Neural progenitor cell (in vitro differentiated cells): ENCODE results near the gene CTLA4. TPM values are rescaled to one million over a fixed set of nuclear protein-coding genes. Genes with fewer than 3 reads are reported as not detected.

Experiments used
- DNase-seq: peaks from one replicate; pipeline ENCODE4 v3.0.0-alpha.2; 2016; ENCODE audit warnings: low spot score
- H2AFZ ChIP-seq: fragments of 200-600 bp; sonication (generic); replicated peaks from 2 replicates; pipeline ENCODE4 v1.6.1; 2016; ENCODE audit warnings: antibody characterized with exemption
- H3F3A ChIP-seq: fragments of 200-600 bp; sonication (generic); 2 replicates; pipeline ENCODE4 v1.6.1; 2016; ENCODE audit warnings: antibody characterized with exemption, low read depth
- H3K27ac ChIP-seq: fragments of 200-600 bp; sonication (generic); 2 replicates; pipeline ENCODE4 v1.5.1; 2016; ENCODE audit warnings: mild to moderate bottlenecking
- H3K27me3 ChIP-seq: fragments of 200-600 bp; sonication (generic); 2 replicates; pipeline ENCODE4 v1.6.1; 2016; ENCODE audit warnings: mild to moderate bottlenecking, moderate library complexity
- H3K36me3 ChIP-seq: fragments of 200-600 bp; sonication (generic); 2 replicates; pipeline ENCODE4 v1.5.1; 2016
- H3K4me1 ChIP-seq: fragments of 200-600 bp; sonication (generic); 2 replicates; pipeline ENCODE4 v1.6.1; 2016; ENCODE audit warnings: mixed run types
- H3K4me2 ChIP-seq: fragments of 200-600 bp; sonication (generic); 2 replicates; pipeline ENCODE4 v1.6.1; 2016
- H3K4me3 ChIP-seq: fragments of 200-600 bp; sonication (generic); 2 replicates; pipeline ENCODE4 v1.5.1; 2016
- H3K79me2 ChIP-seq: fragments of 200-600 bp; sonication (generic); 2 replicates; pipeline ENCODE4 v1.6.1; 2016; ENCODE audit warnings: low read depth
- H3K9ac ChIP-seq: fragments of 200-600 bp; sonication (generic); 2 replicates; pipeline ENCODE4 v1.6.1; 2016
- H3K9me3 ChIP-seq: fragments of 200-600 bp; sonication (generic); 2 replicates; pipeline ENCODE4 v1.5.1; 2016; ENCODE audit warnings: low read depth
- H4K20me1 ChIP-seq: fragments of 200-600 bp; sonication (generic); 2 replicates; pipeline ENCODE4 v1.6.1; 2016; ENCODE audit warnings: low read depth
- H3K27ac Mint-ChIP-seq: 3 replicates; pipeline ENCODE4 v1.8.0; 2021; ENCODE audit warnings: mixed read lengths
- H3K27me3 Mint-ChIP-seq: 2 replicates; pipeline ENCODE4 v1.8.0; 2022; ENCODE audit warnings: low read depth, mild to moderate bottlenecking, inconsistent platforms, moderate library complexity, mixed read lengths; ENCODE audit not compliant: insufficient read depth
- H3K36me3 Mint-ChIP-seq: 3 replicates; pipeline ENCODE4 v1.8.0; 2021; ENCODE audit warnings: mixed read lengths
- H3K4me1 Mint-ChIP-seq: 3 replicates; pipeline ENCODE4 v1.8.0; 2021; ENCODE audit warnings: mixed read lengths
- H3K4me3 Mint-ChIP-seq: 3 replicates; pipeline ENCODE4 v1.8.0; 2021; ENCODE audit warnings: mild to moderate bottlenecking, moderate library complexity, mixed read lengths
- H3K9me3 Mint-ChIP-seq: 3 replicates; pipeline ENCODE4 v1.8.0; 2020; ENCODE audit warnings: mixed read lengths
- EZH2 ChIP-seq: fragments of 200-600 bp; sonication (generic); IDR thresholded peaks from 2 replicates; pipeline ENCODE4 v1.6.1; 2017; ENCODE audit warnings: antibody characterized with exemption, mild to moderate bottlenecking, moderate library complexity
- EZH2phosphoT487 ChIP-seq: fragments of 200-600 bp; sonication (generic); IDR thresholded peaks from 2 replicates; pipeline ENCODE4 v1.6.1; 2017; ENCODE audit warnings: antibody characterized with exemption
- total RNA-seq: library from RNA; depleted of rRNA; stranded (reverse); fragments of >200 nt; gene quantifications from 2 replicates; pipeline ENCODE4 v1.2.3, GENCODE V29; 2015; ENCODE audit warnings: low replicate concordance
- TF ChIP-seq, protein P1 (sequence below): fragments of 200-600 bp; sonication (generic); IDR thresholded peaks from 2 replicates; pipeline ENCODE4 v1.5.1; 2017; ENCODE audit warnings: antibody characterized with exemption, mild to moderate bottlenecking

The CTLA4 gene
- total RNA-seq, 1 donor from 2014 or later = not detected

DNA sequence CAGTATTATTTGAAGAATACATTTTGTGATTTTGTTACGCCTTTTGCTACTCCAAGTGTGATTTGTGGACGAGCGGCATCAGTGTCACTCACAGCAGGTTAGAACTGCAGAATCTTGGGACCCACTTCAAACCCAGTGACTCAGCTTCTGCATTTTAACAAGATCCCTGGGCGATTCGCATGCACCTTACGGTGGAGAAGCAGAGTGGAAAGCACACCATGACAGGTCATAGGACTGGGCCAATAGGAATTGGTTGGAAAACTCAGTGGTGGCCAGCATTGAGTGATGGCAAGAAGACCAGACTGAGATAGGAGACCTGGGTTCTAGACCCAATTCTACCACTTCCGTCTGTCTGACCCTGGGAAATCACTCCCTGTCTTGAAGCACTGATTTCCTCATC is 26.3 kb downstream of the CTLA4 start:
- H3K4me3 Mint-ChIP-seq = no peak overlapping the region
- no peak for DNase-seq
- Histone ChIP-seq H3K36me3 (no peaks in the 10 kb centered on the region), H3K4me1 (peaks cover 8% of the 10 kb centered on the region), H3K27ac (no peak overlapping the region), H3K4me3 (no peak overlapping the region), H3K9ac (no peak overlapping the region), H3K4me2 (no peak overlapping the region), H3F3A (no peaks in the 10 kb centered on the region), H4K20me1 (no peaks in the 10 kb centered on the region), H2AFZ (no peak overlapping the region), H3K79me2 (no peaks in the 10 kb centered on the region), H3K9me3 (no peaks in the 10 kb centered on the region), H3K27me3 (no peaks in the 10 kb centered on the region)
- peaks cover 2% of the 10 kb centered on the region for H3K27me3 Mint-ChIP-seq
- H3K4me1 Mint-ChIP-seq = peaks cover 4% of the 10 kb centered on the region
- H3K9me3 Mint-ChIP-seq = no peaks in the 10 kb centered on the region
- H3K36me3 Mint-ChIP-seq = no peaks in the 10 kb centered on the region
- TF ChIP-seq, protein P1, sequence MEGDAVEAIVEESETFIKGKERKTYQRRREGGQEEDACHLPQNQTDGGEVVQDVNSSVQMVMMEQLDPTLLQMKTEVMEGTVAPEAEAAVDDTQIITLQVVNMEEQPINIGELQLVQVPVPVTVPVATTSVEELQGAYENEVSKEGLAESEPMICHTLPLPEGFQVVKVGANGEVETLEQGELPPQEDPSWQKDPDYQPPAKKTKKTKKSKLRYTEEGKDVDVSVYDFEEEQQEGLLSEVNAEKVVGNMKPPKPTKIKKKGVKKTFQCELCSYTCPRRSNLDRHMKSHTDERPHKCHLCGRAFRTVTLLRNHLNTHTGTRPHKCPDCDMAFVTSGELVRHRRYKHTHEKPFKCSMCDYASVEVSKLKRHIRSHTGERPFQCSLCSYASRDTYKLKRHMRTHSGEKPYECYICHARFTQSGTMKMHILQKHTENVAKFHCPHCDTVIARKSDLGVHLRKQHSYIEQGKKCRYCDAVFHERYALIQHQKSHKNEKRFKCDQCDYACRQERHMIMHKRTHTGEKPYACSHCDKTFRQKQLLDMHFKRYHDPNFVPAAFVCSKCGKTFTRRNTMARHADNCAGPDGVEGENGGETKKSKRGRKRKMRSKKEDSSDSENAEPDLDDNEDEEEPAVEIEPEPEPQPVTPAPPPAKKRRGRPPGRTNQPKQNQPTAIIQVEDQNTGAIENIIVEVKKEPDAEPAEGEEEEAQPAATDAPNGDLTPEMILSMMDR = no peak
- TF ChIP-seq EZH2phosphoT487 (no peak), EZH2 (no peak)
- no peak overlapping the region for H3K27ac Mint-ChIP-seq

DNA sequence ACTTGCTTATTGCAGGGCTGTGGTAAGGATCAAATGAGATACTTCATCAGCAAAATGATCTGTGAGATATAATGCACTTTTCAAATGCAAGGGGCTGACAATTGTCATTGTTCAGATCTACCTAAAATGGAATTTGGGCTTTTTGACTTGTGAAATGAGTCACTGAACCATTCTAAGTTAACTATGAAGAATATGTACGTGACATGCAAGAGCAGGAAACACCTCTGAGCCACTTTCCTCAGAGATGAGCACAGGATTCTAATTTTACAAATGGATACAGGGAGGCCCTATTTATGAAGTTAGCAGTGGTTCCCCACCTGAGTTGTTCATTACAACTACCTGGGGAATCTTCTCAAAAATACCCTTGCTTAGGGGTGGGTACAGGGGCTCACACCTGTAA is 26.7 kb downstream of the CTLA4 start:
- Mint-ChIP-seq H3K4me1 (peaks cover 4% of the 10 kb centered on the region), H3K36me3 (no peaks in the 10 kb centered on the region), H3K27me3 (peaks cover 2% of the 10 kb centered on the region), H3K27ac (no peak overlapping the region), H3K9me3 (no peaks in the 10 kb centered on the region), H3K4me3 (no peak overlapping the region)
- Histone ChIP-seq H3F3A (no peaks in the 10 kb centered on the region), H3K36me3 (no peaks in the 10 kb centered on the region), H3K4me3 (no peak overlapping the region), H3K4me1 (peaks cover 8% of the 10 kb centered on the region), H3K9ac (no peak overlapping the region), H3K27me3 (no peaks in the 10 kb centered on the region), H3K79me2 (no peaks in the 10 kb centered on the region), H3K27ac (no peak overlapping the region), H3K9me3 (no peaks in the 10 kb centered on the region), H4K20me1 (no peaks in the 10 kb centered on the region), H2AFZ (no peak overlapping the region), H3K4me2 (no peak overlapping the region)
- no peak for DNase-seq
- TF ChIP-seq EZH2 (no peak), EZH2phosphoT487 (no peak)
- TF ChIP-seq, protein P1 = no peak

DNA sequence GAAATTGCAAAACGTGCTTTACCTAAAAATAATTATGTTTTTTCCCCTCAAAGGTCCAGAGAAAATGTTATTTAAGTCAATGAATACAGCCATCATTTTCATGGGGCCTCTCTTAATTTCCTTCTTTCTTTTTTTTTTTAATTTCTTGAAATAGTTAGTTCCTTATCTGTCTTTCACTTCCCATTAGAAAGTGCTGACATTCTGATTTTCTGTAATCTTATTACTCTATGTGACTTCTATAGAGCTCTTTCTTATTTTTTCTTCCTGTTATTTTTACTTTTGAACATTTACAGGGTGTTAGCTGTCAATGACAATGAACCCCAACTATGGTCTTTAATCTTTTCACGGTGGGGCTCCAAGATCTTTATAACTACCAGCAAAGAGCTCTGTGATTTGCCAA is 30.0 kb downstream of the CTLA4 start:
- Histone ChIP-seq H3K9ac (no peak overlapping the region), H3K9me3 (no peaks in the 10 kb centered on the region), H3K4me2 (no peak overlapping the region), H4K20me1 (no peaks in the 10 kb centered on the region), H3K27me3 (no peaks in the 10 kb centered on the region), H2AFZ (no peak overlapping the region), H3K4me3 (no peak overlapping the region), H3K27ac (no peak overlapping the region), H3F3A (no peaks in the 10 kb centered on the region), H3K4me1 (peaks cover 8% of the 10 kb centered on the region), H3K79me2 (no peaks in the 10 kb centered on the region), H3K36me3 (no peaks in the 10 kb centered on the region)
- H3K4me3 Mint-ChIP-seq = no peak overlapping the region
- no peak overlapping the region for H3K27ac Mint-ChIP-seq
- no peak for DNase-seq
- no peaks in the 10 kb centered on the region for H3K27me3 Mint-ChIP-seq
- TF ChIP-seq, protein P1 = no peak
- no peak for TF ChIP-seq EZH2phosphoT487
- TF ChIP-seq EZH2 = no peak
- no peaks in the 10 kb centered on the region for H3K36me3 Mint-ChIP-seq
- peaks cover 14% of the 10 kb centered on the region for H3K9me3 Mint-ChIP-seq
- H3K4me1 Mint-ChIP-seq = no peaks in the 10 kb centered on the region
